22Rv1 (cell line): ENCODE measurements around the gene OGFR.

ENCODE experiments used
- ZFX ChIP-seq: fragments of 450-650 bp; IDR thresholded peaks from 2 replicates; pipeline ENCODE4 v1.6.1; 2017; ENCODE audit warnings: antibody characterized with exemption, borderline replicate concordance
- TF ChIP-seq, protein P1 (sequence below): fragments of 450-650 bp; IDR thresholded peaks from 2 replicates; pipeline ENCODE4 v1.5.1; 2017; ENCODE audit warnings: mild to moderate bottlenecking

GRCh38 chr20:62825986-62826645, 21.5 kb downstream of the OGFR start:
- TF ChIP-seq, protein P1, sequence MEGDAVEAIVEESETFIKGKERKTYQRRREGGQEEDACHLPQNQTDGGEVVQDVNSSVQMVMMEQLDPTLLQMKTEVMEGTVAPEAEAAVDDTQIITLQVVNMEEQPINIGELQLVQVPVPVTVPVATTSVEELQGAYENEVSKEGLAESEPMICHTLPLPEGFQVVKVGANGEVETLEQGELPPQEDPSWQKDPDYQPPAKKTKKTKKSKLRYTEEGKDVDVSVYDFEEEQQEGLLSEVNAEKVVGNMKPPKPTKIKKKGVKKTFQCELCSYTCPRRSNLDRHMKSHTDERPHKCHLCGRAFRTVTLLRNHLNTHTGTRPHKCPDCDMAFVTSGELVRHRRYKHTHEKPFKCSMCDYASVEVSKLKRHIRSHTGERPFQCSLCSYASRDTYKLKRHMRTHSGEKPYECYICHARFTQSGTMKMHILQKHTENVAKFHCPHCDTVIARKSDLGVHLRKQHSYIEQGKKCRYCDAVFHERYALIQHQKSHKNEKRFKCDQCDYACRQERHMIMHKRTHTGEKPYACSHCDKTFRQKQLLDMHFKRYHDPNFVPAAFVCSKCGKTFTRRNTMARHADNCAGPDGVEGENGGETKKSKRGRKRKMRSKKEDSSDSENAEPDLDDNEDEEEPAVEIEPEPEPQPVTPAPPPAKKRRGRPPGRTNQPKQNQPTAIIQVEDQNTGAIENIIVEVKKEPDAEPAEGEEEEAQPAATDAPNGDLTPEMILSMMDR: no peak
- TF ChIP-seq ZFX: no peak
